ENCODE data around the gene AIDA. TPM values are rescaled to one million over a fixed set of nuclear protein-coding genes. Genes with fewer than 3 reads are reported as not detected.

Gene AIDA
- polyA plus RNA-seq, 2 of the 4 experiments (the other 2 are of a cell fraction), result 50.3 to 90.1 TPM

GRCh38 chr1:222632749-222633148 lies 79.5 kb downstream of the AIDA start:
- H3K4me3 ChIP-seq, result no peak overlapping the region
- FAIRE-seq, result no peak
- WGBS (ENCODE audit: missing lambda C conversion rate), result 50% methylated on average over 2 of the region's 2 CpGs
- no peaks in the 10 kb centered on the region for H3K4me1 ChIP-seq
- no peak for DNase-seq (ENCODE audit: low read depth in 1 of 2, low spot score in 1 of 2)
- POLR2A ChIA-PET, result no interaction called here
- H3K27ac ChIP-seq, result no peak overlapping the region
- CTCF ChIA-PET, result interaction anchor here (1.0 to 8.4 kb wide), 3 partner anchors 70 to 169 kb away, joined by 3 to 99 read pairs (median 7); no protein-coding TSS in a partner anchor
- no peak for ATAC-seq
- TF ChIP-seq JUNB (IDR thresholded peaks at IDR 0.05) (no peak), CTCF (IDR thresholded peaks at IDR 0.05) (no peak), ELK1 (IDR thresholded peaks at IDR 0.05; ENCODE audit: low read depth, low read length) (no peak), USF2 (IDR thresholded peaks at IDR 0.05) (no peak), RARB (CRISPR knock-in tag; IDR thresholded peaks at IDR 0.05) (no peak), MYC (IDR thresholded peaks at IDR 0.05; ENCODE audit: borderline replicate concordance, low read length) (no peak), ZFP36 (IDR thresholded peaks at IDR 0.05; ENCODE audit: borderline replicate concordance, partially characterized antibody) (no peak), CBX2 (IDR thresholded peaks at IDR 0.05; ENCODE audit: borderline replicate concordance, low read depth) (no peak), HOXB5 (CRISPR knock-in tag; IDR thresholded peaks at IDR 0.05) (no peak), REST (IDR thresholded peaks at IDR 0.05) (no peak), PBX3 (IDR thresholded peaks at IDR 0.05) (no peak), RNF2 (IDR thresholded peaks at IDR 0.05; ENCODE audit: borderline replicate concordance, low read depth) (no peak), ZSCAN20 (CRISPR knock-in tag; IDR thresholded peaks at IDR 0.05) (no peak), BCL3 (IDR thresholded peaks at IDR 0.05) (no peak), FOSB (CRISPR knock-in tag; IDR thresholded peaks at IDR 0.05) (no peak), TP53 (CRISPR knock-in tag; IDR thresholded peaks at IDR 0.05) (no peak)
- H3K9me3 ChIP-seq, result no peaks in the 10 kb centered on the region
- no peak overlapping the region for H3K4me2 ChIP-seq

Data from A549 (cell line).